Cardiac septum (tissue), 1 donor: ENCODE data around the gene SRSF10. TPM values are rescaled to one million over a fixed set of nuclear protein-coding genes. Genes with fewer than 3 reads are reported as not detected.

Experiments used
- DNase-seq: peaks from one replicate; pipeline ENCODE4 v3.0.0-alpha.2; 2020; ENCODE audit warnings: low spot score
- intact Hi-C: fragments of 100-400 bp; cut with DNase I; formaldehyde crosslinking; loops from one replicate; pipeline ENCODE4 v1.14.0; 2022
- microRNA-seq: library from miRNA; unstranded; fragments of <30 nt; microRNA quantifications from one replicate; pipeline ENCODE4 v1.2.0, GENCODE V29; 2020
- total RNA-seq: library from RNA; stranded (reverse); fragmentation: NEBNext Ultra II Directional; extraction: Animal tissue kit (Norgen Biotek cat#: 25700); gene quantifications from one replicate; pipeline ENCODE4 v1.2.1, GENCODE V29; 2021
- donor health status: DM: no; HTN: no; CAD: no.

The SRSF10 gene
- total RNA-seq, 1 donor from 2014 or later = 63.4 TPM

GRCh38 chr1:23923592-23924499 lies 56.3 kb downstream of the SRSF10 start:
- DNase-seq = no peak
- intact Hi-C loops = loop anchor here (10.0 kb wide), 1 partner anchor 191 kb away; the partner anchor contains the start of gene MYOM3

GRCh38 chr1:23922321-23922943 lies 57.7 kb downstream of the SRSF10 start:
- intact Hi-C loops = loop anchor here (10.0 kb wide), 1 partner anchor 192 kb away; the partner anchor contains the start of gene MYOM3
- no peak for DNase-seq

DNA sequence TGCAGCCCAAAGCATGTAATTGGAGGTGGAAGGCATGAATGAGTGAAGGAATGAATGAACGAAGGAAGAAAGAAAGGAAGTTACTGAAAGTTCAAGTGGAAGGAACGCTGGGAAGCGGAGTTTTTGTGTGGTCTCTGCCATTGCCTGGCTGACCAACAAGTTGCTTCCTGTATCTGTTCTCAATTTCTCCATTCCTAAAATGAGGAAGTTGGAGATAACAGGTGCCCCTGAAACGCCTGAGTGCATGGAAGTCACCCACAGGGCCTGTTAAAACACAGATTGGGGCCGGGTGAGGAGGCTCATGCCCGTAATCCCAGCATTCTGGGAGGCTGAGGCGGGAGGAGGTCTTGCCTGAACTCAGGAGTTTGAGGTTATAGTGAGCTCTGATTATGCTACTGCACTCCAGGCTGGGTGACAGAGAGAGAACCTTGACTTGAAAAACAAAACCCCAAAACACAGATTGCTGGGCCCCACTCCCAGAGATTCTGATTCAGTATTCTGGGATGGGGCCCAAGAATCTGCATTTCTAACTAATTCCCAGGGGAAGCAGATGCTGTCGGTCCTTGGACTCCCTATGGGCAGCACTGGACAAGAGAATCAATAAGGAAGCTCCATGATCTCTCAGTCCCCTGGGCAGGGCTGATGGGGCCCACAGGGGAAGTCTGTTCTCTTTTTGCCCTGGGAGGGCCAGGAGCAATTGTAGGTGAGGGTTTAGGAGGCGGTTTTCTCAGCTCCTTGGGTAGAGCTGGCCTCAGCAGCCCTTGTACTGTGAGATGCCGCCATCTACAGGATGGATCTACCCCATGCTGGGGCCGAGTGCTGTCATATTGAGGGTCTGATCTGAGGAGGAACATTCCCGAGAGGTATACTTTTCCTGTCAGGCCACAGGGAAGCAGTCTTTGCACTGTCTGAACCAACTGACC lies 63.7 kb downstream of the SRSF10 start:
- intact Hi-C loops = loop anchor here (5.0 kb wide), 2 partner anchors 104 to 144 kb away; no protein-coding TSS in a partner anchor
- peak; percentile 82 for DNase-seq

DNA sequence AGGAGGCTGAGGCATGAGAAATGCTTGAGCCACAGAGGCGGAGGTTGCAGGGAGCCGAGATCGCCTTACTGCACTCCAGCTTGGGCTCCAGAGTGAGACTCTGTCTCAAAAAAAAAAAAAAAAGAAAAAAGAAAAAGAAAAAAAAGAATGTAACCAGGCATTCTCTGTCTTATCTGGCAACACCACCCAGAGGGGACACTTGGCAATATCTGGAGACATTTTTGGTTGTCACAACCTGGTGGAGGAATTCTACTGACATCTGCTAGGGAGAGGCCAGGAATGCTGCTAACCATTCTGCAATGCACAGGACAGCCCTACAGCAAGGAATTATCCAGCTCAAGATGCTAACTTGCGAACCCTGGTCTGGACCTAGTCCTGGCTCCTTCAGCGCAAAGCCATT lies 64.7 kb downstream of the SRSF10 start:
- intact Hi-C loops = loop anchor here (5.0 kb wide), 2 partner anchors 103 to 143 kb away; no protein-coding TSS in a partner anchor
- no peak for DNase-seq

DNA sequence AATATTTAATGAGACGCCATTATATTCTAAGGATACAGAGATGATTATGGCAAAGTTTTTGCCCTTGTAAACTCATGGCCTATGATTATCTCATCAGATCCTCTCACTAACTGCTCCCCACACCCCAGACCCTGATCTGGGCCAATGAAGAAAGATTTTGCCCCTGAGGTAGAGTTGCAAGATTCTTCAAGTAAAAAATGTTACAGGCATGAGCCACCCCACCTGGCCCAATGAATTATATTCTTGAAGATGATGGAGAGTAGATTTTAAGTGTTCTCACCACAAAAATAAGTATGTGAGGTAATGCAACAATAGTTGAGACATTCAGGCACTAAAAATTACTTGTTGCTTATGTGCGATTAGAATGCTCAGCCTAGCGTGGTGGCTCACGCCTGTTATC lies 65.2 kb downstream of the SRSF10 start:
- no peak for DNase-seq
- intact Hi-C loops = loop anchor here (5.0 kb wide), 2 partner anchors 103 to 143 kb away; no protein-coding TSS in a partner anchor

Small RNAs within 50 kb of the gene (microRNA-seq; reads per million reads assigned to microRNA genes)
- not detected for gene MIR378F

Other genes with a start within 250 kb of the SRSF10 start
- 28.8 TPM for gene ELOA, start 236.9 kb downstream of the SRSF10 start, total RNA-seq
- gene PITHD1, start 201.9 kb downstream of the SRSF10 start, total RNA-seq = 33.7 TPM
- gene LYPLA2, start 189.2 kb downstream of the SRSF10 start, total RNA-seq = 27.2 TPM
- gene GALE, start 179.6 kb downstream of the SRSF10 start, total RNA-seq = 11.5 TPM
- 27.9 TPM for gene HMGCL, start 154.9 kb downstream of the SRSF10 start, total RNA-seq
- gene FUCA1, start 112.0 kb downstream of the SRSF10 start, total RNA-seq = 13.3 TPM
- not detected for gene CNR2, start 67.0 kb downstream of the SRSF10 start, total RNA-seq
- 80.0 TPM for gene PNRC2, start 20.5 kb downstream of the SRSF10 start, total RNA-seq
- 249 TPM for gene MYOM3, start 131.8 kb upstream of the SRSF10 start, total RNA-seq
- 0.35 TPM for gene IL22RA1, start 162.8 kb upstream of the SRSF10 start, total RNA-seq
- gene IFNLR1, start 207.0 kb upstream of the SRSF10 start, total RNA-seq = 2.3 TPM